T-cell (primary cell): ENCODE data around the gene ZNF738. TPM values are rescaled to one million over a fixed set of nuclear protein-coding genes. Genes with fewer than 3 reads are reported as not detected.
"Not testable (repeated sequence)": the region's sequence is repeated elsewhere in the genome, so short reads cannot be mapped to it uniquely, and the experiment has no call there.

Experiments used
- ATAC-seq, 4 experiments: fragments of 200-7000 bp in 3 of 4; fragments of 150-1000 bp in 1 of 4; cut with Tn5 transposase; replicated peaks in 1 of 4; 1 replicate in 3 of 4; 2 replicates in 1 of 4; pipeline ENCODE4 v1.10.0; 2021; ENCODE audit warnings: moderate library complexity in 3 of 4, mild to moderate bottlenecking in 2 of 4, moderate number of reproducible peaks in 1 of 4
- CTCF ChIA-PET, 2 donors: fragments of 300-600 bp; sonication (Branson Sonifier 250); formaldehyde crosslinking; loops; one replicate each; lab custom pipeline; 2022; ENCODE audit warnings: antibody characterized with exemption in 2 of 2; lab: Charles Lee
- POLR2A ChIA-PET, 2 donors: fragments of 300-600 bp; sonication (Branson Sonifier 250); formaldehyde crosslinking; loops; one replicate each; lab custom pipeline; 2022; ENCODE audit warnings: antibody characterized with exemption in 2 of 2; lab: Charles Lee
- DNase-seq, 35 experiments: peaks; one replicate each; pipeline versions ENCODE4 v3.0.0 to v3.0.0-alpha.2; 2013 to 2023
- H3K27ac ChIP-seq: one replicate; pipeline ENCODE4 v1.5.1; 2013; ENCODE audit warnings: low read length
- H3K27me3 ChIP-seq, 2 experiments: replicated peaks in 1 of 2; 1 replicate in 1 of 2; 2 replicates in 1 of 2; pipeline versions ENCODE4 v1.6.1 to v1.7.0; 2013; ENCODE audit warnings: low read length in 1 of 2, mixed read lengths in 1 of 2; ENCODE audit not compliant: control insufficient read depth in 2 of 2, insufficient read depth in 2 of 2; ENCODE audit errors: extremely low read depth in 1 of 2
- H3K36me3 ChIP-seq, 2 donors: 1 replicate in 1 of 2; 2 replicates in 1 of 2; pipeline versions ENCODE4 v1.6.1 to v1.7.0; 2013; ENCODE audit warnings: low read length in 1 of 2; ENCODE audit not compliant: control insufficient read depth in 2 of 2, insufficient read depth in 1 of 2; ENCODE audit errors: extremely low read depth in 1 of 2
- H3K4me1 ChIP-seq, 2 experiments: 1 replicate in 1 of 2; 2 replicates in 1 of 2; pipeline versions ENCODE4 v1.6.1 to v1.7.0; 2013; ENCODE audit warnings: low read length in 2 of 2, mixed read lengths in 1 of 2; ENCODE audit not compliant: insufficient read depth in 2 of 2, control insufficient read depth in 1 of 2; ENCODE audit errors: extremely low read depth in 1 of 2
- H3K4me3 ChIP-seq, 2 donors: 1 replicate in 1 of 2; 2 replicates in 1 of 2; pipeline versions ENCODE4 v1.5.1 to v1.7.0; 2013; ENCODE audit warnings: mild to moderate bottlenecking in 2 of 2, low read length in 1 of 2, moderate library complexity in 1 of 2; ENCODE audit not compliant: control insufficient read depth in 1 of 2; ENCODE audit errors: extremely low read depth in 1 of 2
- H3K9me3 ChIP-seq: 2 replicates; pipeline ENCODE4 v1.7.0; 2013
- H3K27ac Mint-ChIP-seq, 2 donors: one replicate each; pipeline ENCODE4 v1.8.0; 2020 to 2021; ENCODE audit warnings: mild to moderate bottlenecking in 2 of 2, mixed read lengths in 2 of 2
- H3K27me3 Mint-ChIP-seq, 2 donors: one replicate each; pipeline ENCODE4 v1.8.0; 2021 to 2022; ENCODE audit warnings: mixed read lengths in 2 of 2
- H3K36me3 Mint-ChIP-seq: one replicate; pipeline ENCODE4 v1.8.0; 2021; ENCODE audit warnings: mixed read lengths
- H3K4me1 Mint-ChIP-seq, 3 donors: one replicate each; pipeline ENCODE4 v1.8.0; 2020 to 2022; ENCODE audit warnings: mixed read lengths in 3 of 3, mild to moderate bottlenecking in 1 of 3
- H3K4me3 Mint-ChIP-seq, 3 donors: one replicate each; pipeline ENCODE4 v1.8.0; 2020 to 2022; ENCODE audit warnings: mild to moderate bottlenecking in 3 of 3, mixed read lengths in 3 of 3, moderate library complexity in 3 of 3
- H3K9me3 Mint-ChIP-seq, 3 donors: one replicate each; pipeline ENCODE4 v1.8.0; 2020 to 2022; ENCODE audit warnings: mixed read lengths in 3 of 3
- WGBS: methylation state at CpG from one replicate; pipeline ENCODE4 v1.1.5; 2013; ENCODE audit warnings: missing lambda C conversion rate; ENCODE audit not compliant: insufficient coverage; 5-methylcytosine and 5-hydroxymethylcytosine counted together
- total RNA-seq, 35 experiments: library from RNA in 6 of 35; stranded (reverse) in 6 of 35; fragments of 120-200 nt in 1 of 35; gene quantifications; one replicate each; pipeline versions ENCODE4 v1.2.1 to v1.2.4 and lab custom pipeline; 2013 to 2026

ZNF738 gene
- total RNA-seq (10 to 100 TPM in 1 of 5 donors, 1 to 10 TPM in 4; 4.4 to 10.4 (median 8.2) TPM), total RNA-seq (lab: John Stamatoyannopoulos, UW) (2.9 to 19.8 (median 9.0) reads per million in 29 experiments)
- 14.2 TPM for total RNA-seq (2013)

- POLR2A ChIA-PET, result interaction anchor here in 1 of 2 donors (1.2 to 1.7 kb wide), 2 partner anchors 30 to 38 kb away, joined by 5 to 6 read pairs; partner anchors contain the start of genes ZNF493 and ZNF708
These were observed at the start of gene ZNF738 for GRCh38 chr19:21358768-21359451. Gene ZNF738 (plus strand): TSS chr19:21359000. CDS start chr19:21359141, 141 bp downstream.

GRCh38 chr19:21312807-21313206, 46.0 kb upstream of the ZNF738 start:
- H3K4me1 ChIP-seq, ATAC-seq, H3K4me3 ChIP-seq, DNase-seq, H3K9me3 Mint-ChIP-seq, H3K9me3 ChIP-seq, H3K4me3 Mint-ChIP-seq, H3K27me3 Mint-ChIP-seq, H3K27ac ChIP-seq, CTCF ChIA-PET, H3K27me3 ChIP-seq: not testable (repeated sequence)
- WGBS, result no CpG with 5 or more reads among the region's 2 CpGs
- peaks cover 0 to 19% of the 10 kb centered on the region in 2 donors for H3K36me3 ChIP-seq
- POLR2A ChIA-PET, result interaction anchor here (0.6 to 0.7 kb wide), 3 partner anchors 599 to 1140 kb away, joined by 4 to 5 read pairs (median 4); no protein-coding TSS in a partner anchor
- peaks cover 52% of the 10 kb centered on the region for H3K36me3 Mint-ChIP-seq
- H3K4me1 Mint-ChIP-seq, result peaks cover 38 to 49% (median 49%) of the 10 kb centered on the region in 3 donors
- H3K27ac Mint-ChIP-seq, result peak overlapping the region in 1 of 2 donors; percentile 13

More at GRCh38 chr19:21358768-21359451, at the start of gene ZNF738:
- ATAC-seq (peak; percentile 94 to 99 (median 97)), DNase-seq (peak; percentile 62 to 89 (median 81))
- Mint-ChIP-seq H3K4me3 (peak within 1 kb of the TSS; percentile 97 to 99 (median 99)), H3K9me3 (no peaks in the 10 kb centered on the region), H3K4me1 (peaks cover 10 to 18% (median 13%) of the 10 kb centered on the region in 3 donors), H3K27ac (peak within 1 kb of the TSS; percentile 92 to 95), H3K27me3 (no peaks in the 10 kb centered on the region), H3K36me3 (peaks cover 21% of the 10 kb centered on the region)
- CTCF ChIA-PET, result interaction anchor here in 1 of 2 donors (1.8 kb wide), 1 partner anchor 30 kb away, joined by 6 read pairs; the partner anchor contains the start of gene ZNF708
- Histone ChIP-seq H3K4me1 (peaks cover 3 to 15% of the 10 kb centered on the region in 2 experiments), H3K9me3 (no peaks in the 10 kb centered on the region), H3K27ac (peak within 1 kb of the TSS; percentile 83), H3K36me3 (peaks cover 0 to 17% of the 10 kb centered on the region in 2 donors), H3K4me3 (peak within 1 kb of the TSS; percentile 87 to 98), H3K27me3 (no peaks in the 10 kb centered on the region)
- WGBS, result 0% methylated on average over 32 of the region's 36 CpGs

GRCh38 chr19:21314676-21315075, 44.1 kb upstream of the ZNF738 start:
- Histone ChIP-seq H3K4me3 (no peak overlapping the region), H3K4me1 (peaks cover 0 to under 1% of the 10 kb centered on the region in 2 experiments), H3K36me3 (peaks cover 0 to 8% of the 10 kb centered on the region in 2 donors), H3K27ac (no peak overlapping the region), H3K9me3 (no peaks in the 10 kb centered on the region), H3K27me3 (no peaks in the 10 kb centered on the region)
- H3K36me3 Mint-ChIP-seq, result peaks cover 49% of the 10 kb centered on the region
- ChIA-PET POLR2A (no interaction called here), CTCF (no interaction called here)
- DNase-seq (no peak), ATAC-seq (no peak)
- H3K4me3 Mint-ChIP-seq, result no peak overlapping the region
- no peaks in the 10 kb centered on the region for H3K27me3 Mint-ChIP-seq
- H3K4me1 Mint-ChIP-seq, result peaks cover 48 to 58% (median 56%) of the 10 kb centered on the region in 3 donors
- no peaks in the 10 kb centered on the region for H3K9me3 Mint-ChIP-seq
- WGBS, result no CpG with 5 or more reads among the region's 1 CpG
- H3K27ac Mint-ChIP-seq, result peak overlapping the region; percentile 15 to 66

- Histone ChIP-seq H3K9me3 (no peaks in the 10 kb centered on the region), H3K4me3 (no peak overlapping the region), H3K27ac (no peak overlapping the region), H3K4me1 (peaks cover 2 to 21% of the 10 kb centered on the region in 2 experiments), H3K36me3 (peaks cover 0 to 6% of the 10 kb centered on the region in 2 donors), H3K27me3 (no peaks in the 10 kb centered on the region)
- no peaks in the 10 kb centered on the region for H3K27me3 Mint-ChIP-seq
- peak overlapping the region in 1 of 2 donors; percentile 58 for H3K27ac Mint-ChIP-seq
- peaks cover 65 to 74% (median 72%) of the 10 kb centered on the region in 3 donors for H3K4me1 Mint-ChIP-seq
- CTCF ChIA-PET, result no interaction called here
- POLR2A ChIA-PET, result no interaction called here
- ATAC-seq (no peak), DNase-seq (no peak)
- 100% methylated on average over 1 of the region's 1 CpG for WGBS
- peaks cover 0 to 4% (median 0%) of the 10 kb centered on the region in 3 donors for H3K9me3 Mint-ChIP-seq
- H3K36me3 Mint-ChIP-seq, result peaks cover 55% of the 10 kb centered on the region
- H3K4me3 Mint-ChIP-seq, result no peak overlapping the region
These were observed 41.0 kb upstream of the ZNF738 start for GRCh38 chr19:21317821-21318220.

GRCh38 chr19:21321134-21321533, 37.7 kb upstream of the ZNF738 start:
- DNase-seq (no peak), ATAC-seq (no peak)
- ChIA-PET CTCF (no interaction called here), POLR2A (interaction anchor here in 1 of 2 donors (0.7 kb wide), 1 partner anchor 447 kb away, joined by 4 read pairs; no protein-coding TSS in a partner anchor)
- H3K27ac Mint-ChIP-seq, result peak overlapping the region in 1 of 2 donors; percentile 19
- WGBS, result 71% methylated on average over 4 of the region's 4 CpGs
- no peaks in the 10 kb centered on the region for H3K27me3 Mint-ChIP-seq
- H3K27ac ChIP-seq, result no peak overlapping the region
- H3K27me3 ChIP-seq, result no peaks in the 10 kb centered on the region
- no peak overlapping the region for H3K4me3 ChIP-seq
- peak overlapping the region in 1 of 3 donors; percentile 34 for H3K4me3 Mint-ChIP-seq
- no peaks in the 10 kb centered on the region for H3K9me3 ChIP-seq
- peaks cover 72 to 86% (median 83%) of the 10 kb centered on the region in 3 donors for H3K4me1 Mint-ChIP-seq
- H3K4me1 ChIP-seq, result peaks cover 4 to 27% of the 10 kb centered on the region in 2 experiments
- H3K36me3 Mint-ChIP-seq, result peaks cover 60% of the 10 kb centered on the region
- peaks cover 0 to 12% (median 2%) of the 10 kb centered on the region in 3 donors for H3K9me3 Mint-ChIP-seq
- H3K36me3 ChIP-seq, result peaks cover 4% of the 10 kb centered on the region in 2 donors

GRCh38 chr19:21321996-21322395, 36.8 kb upstream of the ZNF738 start:
- H3K27me3 Mint-ChIP-seq, result no peaks in the 10 kb centered on the region
- no peak overlapping the region for H3K27ac ChIP-seq
- H3K36me3 ChIP-seq, result peaks cover 4 to 9% of the 10 kb centered on the region in 2 donors
- H3K9me3 Mint-ChIP-seq, result peaks cover 0 to 17% (median 6%) of the 10 kb centered on the region in 3 donors
- 94% methylated on average over 2 of the region's 4 CpGs for WGBS
- peak overlapping the region in 1 of 3 donors; percentile 18 for H3K4me3 Mint-ChIP-seq
- CTCF ChIA-PET, result interaction anchor here in 1 of 2 donors (0.6 kb wide), 1 partner anchor 505 kb away, joined by 4 read pairs; no protein-coding TSS in a partner anchor
- peaks cover 68% of the 10 kb centered on the region for H3K36me3 Mint-ChIP-seq
- H3K27me3 ChIP-seq, result no peaks in the 10 kb centered on the region
- ATAC-seq (no peak), DNase-seq (no peak)
- H3K27ac Mint-ChIP-seq, result peak overlapping the region in 1 of 2 donors; percentile 7
- H3K4me1 ChIP-seq, result peaks cover 5 to 30% of the 10 kb centered on the region in 2 experiments
- H3K4me3 ChIP-seq, result no peak overlapping the region
- POLR2A ChIA-PET, result no interaction called here
- H3K4me1 Mint-ChIP-seq, result peaks cover 75 to 91% (median 85%) of the 10 kb centered on the region in 3 donors
- H3K9me3 ChIP-seq, result no peaks in the 10 kb centered on the region
